K562 (cell line): ENCODE data around the gene LBH. TPM values are rescaled to one million over a fixed set of nuclear protein-coding genes. Genes with fewer than 3 reads are reported as not detected.

Source experiments
- ATAC-seq: fragments of 200-7000 bp; cut with Tn5 transposase; 3 replicates; pipeline ENCODE4 v1.9.1; 2020; ENCODE audit warnings: moderate library complexity
- BruUV-seq: library from RNA; stranded (reverse); fragments of 400-500 nt; replicated peaks from 2 replicates; lab custom pipeline; 2021; lab: Mats Ljungman, UMichigan
- CTCF ChIA-PET: fragments of 300-600 bp; formaldehyde crosslinking; extraction: SDS; loops from one replicate; lab custom pipeline; 2021; ENCODE audit warnings: low intra/inter-chr PET ratio; lab: Yijun Ruan, JAX
- POLR2A ChIA-PET: fragments of 300-600, 350-650 bp; sonication (Branson Sonifier 250); formaldehyde crosslinking; extraction: SDS; loops from one replicate; lab custom pipeline; 2021; ENCODE audit warnings: antibody characterized with exemption, inconsistent platforms; lab: Yijun Ruan, JAX
- DNase-seq, 4 experiments: peaks; one replicate each; pipeline versions ENCODE4 v3.0.0 to v3.0.0-alpha.2; 2011 to 2018; ENCODE audit warnings: low spot score in 3 of 4, mixed read lengths in 3 of 4; ENCODE audit errors: extremely low read depth in 1 of 4
- FAIRE-seq: peaks from 2 replicates; lab custom pipeline; 2011; peaks lifted over from hg19 to GRCh38; lab: Jason Lieb, UNC
- H2AFZ ChIP-seq: 2 replicates; pipeline ENCODE4 v1.6.0; 2011; ENCODE audit warnings: low read depth, low read length, control low read depth, inconsistent platforms
- H3K27ac ChIP-seq: fragments of 200-600 bp; 3 replicates; pipeline ENCODE4 v1.8.0; 2011; ENCODE audit warnings: low read depth, mild to moderate bottlenecking, control low read depth, inconsistent platforms, low read length, moderate library complexity, mixed read lengths; ENCODE audit errors: extremely low read depth
- H3K27me3 ChIP-seq, 2 experiments: fragments of 300-600 bp in 1 of 2; 2 replicates in 1 of 2; 3 replicates in 1 of 2; pipeline versions ENCODE4 v1.6.0 to v1.8.0; 2011; ENCODE audit warnings: inconsistent platforms in 2 of 2, low read length in 2 of 2, mild to moderate bottlenecking in 1 of 2, mixed read lengths in 1 of 2, moderate library complexity in 1 of 2; ENCODE audit not compliant: control insufficient read depth in 2 of 2, insufficient read depth in 2 of 2
- H3K36me3 ChIP-seq: fragments of 300-600 bp; 3 replicates; pipeline ENCODE4 v1.8.0; 2011; ENCODE audit warnings: mild to moderate bottlenecking, low read length, inconsistent platforms; ENCODE audit not compliant: control insufficient read depth, insufficient read depth
- H3K4me1 ChIP-seq, 2 experiments: fragments of 200-600 bp in 1 of 2; replicated peaks in 1 of 2; 2 replicates in 1 of 2; 3 replicates in 1 of 2; pipeline versions ENCODE4 v1.5.1 to v1.8.0; 2011; ENCODE audit warnings: inconsistent platforms in 2 of 2, low read length in 2 of 2, mild to moderate bottlenecking in 1 of 2, mixed read lengths in 1 of 2, moderate library complexity in 1 of 2; ENCODE audit not compliant: control insufficient read depth in 2 of 2, insufficient read depth in 2 of 2
- H3K4me2 ChIP-seq: 2 replicates; pipeline ENCODE4 v1.6.1; 2011; ENCODE audit warnings: low read length, control low read depth, inconsistent platforms, mixed read lengths; ENCODE audit not compliant: insufficient read depth
- H3K4me3 ChIP-seq: fragments of 200-600 bp; sonication (generic), shearing (Covaris generic); 2 replicates; pipeline ENCODE4 v1.5.1; 2016; ENCODE audit warnings: control low read depth, inconsistent platforms
- H3K79me2 ChIP-seq: fragments of 200-600 bp; 3 replicates; pipeline ENCODE4 v1.8.0; 2011; ENCODE audit warnings: low read length, inconsistent platforms; ENCODE audit not compliant: control insufficient read depth, insufficient read depth
- H3K9ac ChIP-seq, 2 experiments: 2 replicates each; pipeline versions ENCODE4 v1.6.0 to v1.6.1; 2011; ENCODE audit warnings: low read depth in 2 of 2, low read length in 2 of 2, control low read depth in 1 of 2, inconsistent platforms in 1 of 2, mild to moderate bottlenecking in 1 of 2, mixed read lengths in 1 of 2; ENCODE audit not compliant: insufficient read depth in 1 of 2
- H3K9me1 ChIP-seq: one replicate; pipeline ENCODE4 v1.6.0; 2011; ENCODE audit warnings: inconsistent platforms, mild to moderate bottlenecking, low read length, moderate library complexity; ENCODE audit not compliant: control insufficient read depth, insufficient read depth
- H3K9me3 ChIP-seq: replicated peaks from 2 replicates; pipeline ENCODE4 v1.5.1; 2011; ENCODE audit warnings: low read depth, low read length, inconsistent platforms; ENCODE audit not compliant: control insufficient read depth, insufficient read depth
- H4K20me1 ChIP-seq: replicated peaks from 2 replicates; pipeline ENCODE4 v1.6.1; 2011; ENCODE audit warnings: low read length, inconsistent platforms, mixed read lengths; ENCODE audit not compliant: control insufficient read depth, insufficient read depth
- BRD4 ChIP-seq: fragments of 200-600 bp; sonication (generic); IDR thresholded peaks from 2 replicates; pipeline ENCODE4 v1.6.1; 2017; ENCODE audit warnings: inconsistent platforms
- OTX1 ChIP-seq: fragments of 450-650 bp; formaldehyde crosslinking; IDR thresholded peaks from 2 replicates; pipeline ENCODE4 v1.4.0; 2022; ENCODE audit warnings: mild to moderate bottlenecking
- PCBP2 ChIP-seq: fragments of 200-400 bp; formaldehyde crosslinking; IDR thresholded peaks from 2 replicates; pipeline ENCODE4 v1.6.1; 2018; ENCODE audit warnings: low read length, low read depth, mild to moderate bottlenecking, moderate library complexity; ENCODE audit not compliant: poor library complexity, severe bottlenecking
- RAD21 ChIP-seq, 2 experiments: fragments of 250-450 bp in 1 of 2; fragments of 450-650 bp in 1 of 2; sonication (Bioruptor Pico) in 1 of 2; formaldehyde crosslinking in 1 of 2; IDR thresholded peaks in 1 of 2; conservative IDR thresholded peaks in 1 of 2; 2 replicates each; pipeline versions ENCODE4 v1.4.0 to v1.8.0; 2020 to 2022; ENCODE audit warnings: mild to moderate bottlenecking in 2 of 2, moderate library complexity in 1 of 2
- RCOR1 ChIP-seq, 2 experiments: IDR thresholded peaks; 2 replicates each; pipeline ENCODE4 v1.6.1; 2012; ENCODE audit warnings: low read depth in 2 of 2, low read length in 2 of 2, borderline replicate concordance in 1 of 2, improper control_type of control experiment in 1 of 2
- SNRNP70 ChIP-seq: fragments of 200-400 bp; formaldehyde crosslinking; optimal IDR thresholded peaks from 2 replicates; pipeline ENCODE3; 2017; ENCODE audit warnings: low read depth, low read length
- TBL1XR1 ChIP-seq, 2 experiments: IDR thresholded peaks; 2 replicates each; pipeline ENCODE4 v1.6.1; 2012; ENCODE audit warnings: improper control_type of control experiment in 2 of 2, low read length in 2 of 2, mild to moderate bottlenecking in 1 of 2
- TFAM ChIP-seq: fragments of 250-450 bp; sonication (Bioruptor Pico); conservative IDR thresholded peaks from 2 replicates; pipeline ENCODE4 v1.5.0; 2021; ENCODE audit warnings: mild to moderate bottlenecking, moderate library complexity
- ZNF174 ChIP-seq: fragments of 250-450 bp; sonication (Bioruptor Pico); IDR thresholded peaks from 2 replicates; pipeline ENCODE4 v1.4.0; 2020; ENCODE audit warnings: mild to moderate bottlenecking
- ZNF696 ChIP-seq: fragments of 250-450 bp; sonication (Bioruptor Pico); conservative IDR thresholded peaks from 2 replicates; pipeline ENCODE4 v1.4.0; 2020; ENCODE audit warnings: mild to moderate bottlenecking, moderate library complexity
- ZNF79 ChIP-seq: fragments of 250-450 bp; sonication (Bioruptor Pico); IDR thresholded peaks from 2 replicates; pipeline ENCODE4 v1.4.0; 2020; ENCODE audit warnings: low read depth, mild to moderate bottlenecking, moderate library complexity
- WGBS: fragments of 100-300 bp; shearing (Covaris generic); methylation state at CpG from one replicate; pipeline ENCODE4 v1.1.6; 2016; ENCODE audit warnings: low coverage, mixed read lengths; ENCODE audit not compliant: insufficient coverage; ENCODE audit errors: missing lambda C conversion rate; 5-methylcytosine and 5-hydroxymethylcytosine counted together
- in situ Hi-C: fragments of 300-500 bp; cut with MboI; formaldehyde crosslinking; loops from 4 replicates; pipeline ENCODE4 v1.15.0; 2018; ENCODE audit warnings: inconsistent platforms, mixed read lengths
- intact Hi-C: fragments of 100-400 bp; cut with micrococcal nuclease; formaldehyde crosslinking; loops from 2 replicates; pipeline ENCODE4 v1.14.2; 2022
- polyA plus RNA-seq, 8 experiments: library from polyadenylated mRNA; depleted of rRNA in 4 of 8; stranded (reverse) in 5 of 8; unstranded in 3 of 8; fragments of >200 nt; fragmentation: Nextera tagmentation in 2 of 8; fragmentation: Illumina TruSeq in 1 of 8; extraction: Ambion mirVana in 2 of 8; extraction: Trizol in 1 of 8; gene quantifications; 2 replicates each; pipeline versions ENCODE4 v1.2.1 to v1.2.3, GENCODE V29; 2011 to 2014; ENCODE audit warnings: inconsistent platforms in 1 of 8, missing spikeins in 1 of 8
- total RNA-seq, 7 experiments: library from RNA; depleted of rRNA in 6 of 7; stranded (reverse); fragments of >200 nt in 6 of 7; fragmentation: Illumina TruSeq in 2 of 7; extraction: Trizol in 2 of 7; gene quantifications; 2 replicates each; pipeline versions ENCODE4 v1.2.1 to v1.2.3, GENCODE V29; 2011 to 2021; ENCODE audit warnings: low replicate concordance in 1 of 7
- TF ChIP-seq, protein P1 (sequence below): fragments of 450-650 bp; conservative IDR thresholded peaks from 2 replicates; pipeline ENCODE4 v1.6.1; 2016; ENCODE audit warnings: missing genetic modification characterization, low read depth, mild to moderate bottlenecking, control low read depth, missing compliant biosample characterization
- TF ChIP-seq, protein P2 (sequence below), 2 experiments: fragments of 450-650 bp in 1 of 2; sonication (generic) in 1 of 2; formaldehyde crosslinking in 1 of 2; IDR thresholded peaks in 1 of 2; conservative IDR thresholded peaks in 1 of 2; 2 replicates each; pipeline versions ENCODE4 v1.6.1 to v1.8.1; 2016 to 2023; ENCODE audit warnings: mild to moderate bottlenecking in 2 of 2, moderate library complexity in 2 of 2, inconsistent platforms in 1 of 2, missing genetic modification reagents in 1 of 2

The LBH gene
- total and polyA plus RNA-seq, 9 of the 15 experiments (the other 6 are each of a cell fraction or from before 2014, with no cell fraction given), result 3.1 to 13.4 (median 7.4) TPM

DNA sequence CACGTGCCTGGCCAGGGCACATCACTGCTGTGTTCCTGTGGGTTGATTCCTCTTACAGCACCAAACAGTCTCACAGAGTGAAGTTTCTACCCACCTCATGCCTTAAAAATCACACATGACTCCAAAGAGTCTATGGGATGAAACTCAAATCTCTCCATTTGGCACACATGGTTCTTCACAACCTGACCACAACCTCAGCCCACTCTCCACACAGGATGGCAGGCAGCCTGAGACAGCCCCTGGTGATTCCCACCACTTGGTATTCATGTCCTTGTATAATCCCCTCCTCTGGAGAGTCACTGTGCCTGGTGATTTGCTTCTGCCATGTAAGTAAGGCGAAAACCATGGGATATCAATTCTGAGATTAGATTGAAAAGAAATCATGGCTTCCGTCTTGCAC is 46.2 kb downstream of the LBH start:
- H3K9ac ChIP-seq, result no peak overlapping the region
- in situ Hi-C loops, result no loop called here
- H3K9me1 ChIP-seq, result no peaks in the 10 kb centered on the region
- H3K4me2 ChIP-seq, result no peak overlapping the region
- BruUV-seq, result no TSS peak
- 33% methylated on average over 3 of the region's 3 CpGs for WGBS
- no peak overlapping the region for H2AFZ ChIP-seq
- intact Hi-C loops, result no loop called here
- H4K20me1 ChIP-seq, result no peaks in the 10 kb centered on the region
- H3K27me3 ChIP-seq, result no peaks in the 10 kb centered on the region
- H3K79me2 ChIP-seq, result no peaks in the 10 kb centered on the region
- FAIRE-seq, result no peak
- TF ChIP-seq ZNF174 (no peak), PCBP2 (no peak), RAD21 (CRISPR knock-in tag; conservative IDR thresholded peaks at IDR 0.05 in 1 of 2, IDR thresholded peaks at IDR 0.05 in 1 of 2) (no peak)
- ChIA-PET CTCF (no interaction called here), POLR2A (interaction anchor here (0.9 to 1.4 kb wide), 2 partner anchors 17 to 60 kb away, joined by 3 to 4 read pairs; no protein-coding TSS in a partner anchor)
- no peaks in the 10 kb centered on the region for H3K36me3 ChIP-seq
- no peak for DNase-seq
- no peak for ATAC-seq
- no peak overlapping the region for H3K27ac ChIP-seq
- peaks cover 0 to 5% of the 10 kb centered on the region in 2 experiments; a peak in 3 of 5 replicates for H3K4me1 ChIP-seq
- H3K4me3 ChIP-seq, result no peak overlapping the region
- H3K9me3 ChIP-seq, result no peaks in the 10 kb centered on the region

DNA sequence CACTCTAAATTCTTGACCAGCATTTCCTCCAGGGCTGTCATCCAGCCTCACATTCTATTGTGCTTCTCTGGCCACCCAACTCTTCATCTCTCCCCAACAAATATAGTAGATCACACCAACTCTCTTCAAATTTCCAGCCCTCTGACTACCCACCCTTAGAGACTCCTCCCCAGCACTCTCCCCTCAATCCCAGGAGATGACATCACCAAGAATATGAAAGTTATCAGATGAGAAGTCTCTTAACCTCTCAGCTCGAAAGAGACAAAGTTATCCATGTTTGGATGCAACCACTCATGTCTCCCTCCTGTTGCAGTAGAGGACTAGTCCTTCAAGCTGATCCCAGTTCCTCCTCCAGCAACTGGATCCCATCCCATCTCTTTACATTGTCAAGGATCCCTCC is 47.1 kb downstream of the LBH start:
- Histone ChIP-seq H3K9ac (no peak overlapping the region), H3K4me3 (no peak overlapping the region), H3K27me3 (no peaks in the 10 kb centered on the region), H4K20me1 (no peaks in the 10 kb centered on the region), H3K4me1 (peaks cover 0 to 5% of the 10 kb centered on the region in 2 experiments; a peak in 2 of 5 replicates), H3K9me3 (no peaks in the 10 kb centered on the region), H3K9me1 (no peaks in the 10 kb centered on the region), H2AFZ (0 out of 2 replicates have a peak overlapping the region, but pooled peaks have one; percentile 45), H3K36me3 (no peaks in the 10 kb centered on the region), H3K79me2 (no peaks in the 10 kb centered on the region), H3K27ac (no peak overlapping the region), H3K4me2 (no peak overlapping the region)
- ATAC-seq, result no peak
- FAIRE-seq, result no peak
- BruUV-seq, result no TSS peak
- DNase-seq, result no peak
- ChIA-PET POLR2A (interaction anchor here (0.6 to 1.4 kb wide), 3 partner anchors 16 to 115 kb away, joined by 3 to 4 read pairs (median 3); no protein-coding TSS in a partner anchor), CTCF (no interaction called here)
- 0% methylated on average over 1 of the region's 1 CpG for WGBS
- in situ Hi-C loops (no loop called here), intact Hi-C loops (no loop called here)
- no peak for TF ChIP-seq TFAM (CRISPR knock-in tag)
- TF ChIP-seq TBL1XR1 (IDR thresholded peaks at IDR 0.05; ENCODE audit: low read length in 2 of 2), result no peak
- no peak for TF ChIP-seq BRD4
- TF ChIP-seq, protein P1, sequence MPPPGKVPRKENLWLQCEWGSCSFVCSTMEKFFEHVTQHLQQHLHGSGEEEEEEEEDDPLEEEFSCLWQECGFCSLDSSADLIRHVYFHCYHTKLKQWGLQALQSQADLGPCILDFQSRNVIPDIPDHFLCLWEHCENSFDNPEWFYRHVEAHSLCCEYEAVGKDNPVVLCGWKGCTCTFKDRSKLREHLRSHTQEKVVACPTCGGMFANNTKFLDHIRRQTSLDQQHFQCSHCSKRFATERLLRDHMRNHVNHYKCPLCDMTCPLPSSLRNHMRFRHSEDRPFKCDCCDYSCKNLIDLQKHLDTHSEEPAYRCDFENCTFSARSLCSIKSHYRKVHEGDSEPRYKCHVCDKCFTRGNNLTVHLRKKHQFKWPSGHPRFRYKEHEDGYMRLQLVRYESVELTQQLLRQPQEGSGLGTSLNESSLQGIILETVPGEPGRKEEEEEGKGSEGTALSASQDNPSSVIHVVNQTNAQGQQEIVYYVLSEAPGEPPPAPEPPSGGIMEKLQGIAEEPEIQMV (tag), result no peak
- 0 out of 2 replicates have a peak, but pooled peaks have one; percentile 19 for TF ChIP-seq OTX1 (CRISPR knock-in tag)
- TF ChIP-seq SNRNP70, result no peak
- no peak for TF ChIP-seq ZNF696 (CRISPR knock-in tag)
- TF ChIP-seq RCOR1 (IDR thresholded peaks at IDR 0.05; ENCODE audit: borderline replicate concordance in 1 of 2, low read depth in 2 of 2, low read length in 2 of 2), result no peak
- TF ChIP-seq ZNF79 (CRISPR knock-in tag), result no peak
- TF ChIP-seq, protein P2, sequence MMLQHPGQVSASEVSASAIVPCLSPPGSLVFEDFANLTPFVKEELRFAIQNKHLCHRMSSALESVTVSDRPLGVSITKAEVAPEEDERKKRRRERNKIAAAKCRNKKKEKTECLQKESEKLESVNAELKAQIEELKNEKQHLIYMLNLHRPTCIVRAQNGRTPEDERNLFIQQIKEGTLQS (IDR thresholded peaks at IDR 0.05), result peak; percentile 59
- TF ChIP-seq, protein P2 (CRISPR knock-in tag; conservative IDR thresholded peaks at IDR 0.05), result no peak
